ENCODE measurements around the gene ZNRF3. TPM values are rescaled to one million over a fixed set of nuclear protein-coding genes. Genes with fewer than 3 reads are reported as not detected.

ZNRF3 gene
- total and polyA plus RNA-seq, 2 experiments from 2014 or later = 11.1 to 32.2 TPM

DNA sequence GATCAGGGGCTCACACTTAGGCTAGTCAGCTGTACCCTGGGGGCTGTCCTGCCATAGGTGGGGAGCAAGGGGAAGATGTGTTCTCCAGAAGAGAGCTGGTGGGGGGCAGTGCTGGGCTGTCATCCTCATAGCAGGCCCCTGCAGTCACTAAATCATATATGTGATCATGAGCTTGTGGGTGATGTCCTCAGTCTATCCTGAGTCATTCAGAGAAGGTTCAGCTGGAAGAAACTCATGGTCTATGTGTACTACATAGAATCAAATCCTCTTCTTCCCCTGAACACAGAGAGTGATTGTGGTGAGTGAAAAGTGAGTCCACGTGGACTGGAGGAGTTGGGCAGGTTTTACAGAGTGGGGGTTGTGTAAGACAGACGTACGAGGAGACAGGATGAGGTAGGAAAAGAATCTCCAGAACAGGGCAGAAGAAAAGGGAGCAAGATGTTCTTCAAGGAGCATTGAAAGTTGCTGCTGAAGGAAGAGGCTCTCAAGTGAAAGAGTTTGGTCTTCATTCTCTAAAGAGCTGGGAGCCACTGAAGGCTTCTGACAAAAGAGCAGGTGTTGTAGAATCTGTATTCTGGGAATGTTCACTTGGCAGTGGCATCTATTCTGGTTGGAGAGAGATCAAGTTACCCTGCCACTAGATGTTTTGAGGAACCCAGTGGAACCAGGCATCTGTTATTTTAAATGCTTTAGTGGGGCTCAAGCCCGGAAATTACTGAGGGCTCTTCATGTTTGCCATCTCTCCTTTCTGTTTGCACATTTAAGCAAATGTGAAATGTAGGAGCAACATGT, 109.4 kb downstream of the ZNRF3 start:
- Histone ChIP-seq H3K36me3 (ENCODE audit: insufficient read depth) (peaks cover 3% of the 10 kb centered on the region; the same call in 1 of the 2 replicates), H3K79me2 (replicated peaks; ENCODE audit: insufficient read depth) (peaks cover 50% of the 10 kb centered on the region), H4K20me1 (replicated peaks; ENCODE audit: insufficient read depth) (no peaks in the 10 kb centered on the region), H3K4me1 (ENCODE audit: insufficient read depth) (peaks cover 44% of the 10 kb centered on the region), H2AFZ (no peak overlapping the region), H3K27ac (ENCODE audit: low read depth) (no peak overlapping the region), H3K4me2 (no peak overlapping the region), H3K9me2 (ENCODE audit: insufficient read depth) (no peaks in the 10 kb centered on the region), H3K4me3 (no peak overlapping the region), H3F3A (replicated peaks; ENCODE audit: low read depth) (peaks cover 18% of the 10 kb centered on the region), H3K27me3 (ENCODE audit: insufficient read depth) (no peaks in the 10 kb centered on the region)
- peaks cover 52% of the 10 kb centered on the region for H3K4me1 Mint-ChIP-seq
- no peak overlapping the region for H3K27ac Mint-ChIP-seq
- no peak overlapping the region for H3K4me3 Mint-ChIP-seq
- peaks cover 5% of the 10 kb centered on the region for H3K27me3 Mint-ChIP-seq (ENCODE audit: insufficient read depth, low read depth, poor library complexity)
- no peak for ATAC-seq
- peaks cover 64% of the 10 kb centered on the region for H3K36me3 Mint-ChIP-seq (ENCODE audit: low read depth)
- TF ChIP-seq, protein P1, sequence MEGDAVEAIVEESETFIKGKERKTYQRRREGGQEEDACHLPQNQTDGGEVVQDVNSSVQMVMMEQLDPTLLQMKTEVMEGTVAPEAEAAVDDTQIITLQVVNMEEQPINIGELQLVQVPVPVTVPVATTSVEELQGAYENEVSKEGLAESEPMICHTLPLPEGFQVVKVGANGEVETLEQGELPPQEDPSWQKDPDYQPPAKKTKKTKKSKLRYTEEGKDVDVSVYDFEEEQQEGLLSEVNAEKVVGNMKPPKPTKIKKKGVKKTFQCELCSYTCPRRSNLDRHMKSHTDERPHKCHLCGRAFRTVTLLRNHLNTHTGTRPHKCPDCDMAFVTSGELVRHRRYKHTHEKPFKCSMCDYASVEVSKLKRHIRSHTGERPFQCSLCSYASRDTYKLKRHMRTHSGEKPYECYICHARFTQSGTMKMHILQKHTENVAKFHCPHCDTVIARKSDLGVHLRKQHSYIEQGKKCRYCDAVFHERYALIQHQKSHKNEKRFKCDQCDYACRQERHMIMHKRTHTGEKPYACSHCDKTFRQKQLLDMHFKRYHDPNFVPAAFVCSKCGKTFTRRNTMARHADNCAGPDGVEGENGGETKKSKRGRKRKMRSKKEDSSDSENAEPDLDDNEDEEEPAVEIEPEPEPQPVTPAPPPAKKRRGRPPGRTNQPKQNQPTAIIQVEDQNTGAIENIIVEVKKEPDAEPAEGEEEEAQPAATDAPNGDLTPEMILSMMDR (conservative IDR thresholded peaks at IDR 0.05; ENCODE audit: low read depth in 2 of 2) = no peak
- TF ChIP-seq, protein P2, sequence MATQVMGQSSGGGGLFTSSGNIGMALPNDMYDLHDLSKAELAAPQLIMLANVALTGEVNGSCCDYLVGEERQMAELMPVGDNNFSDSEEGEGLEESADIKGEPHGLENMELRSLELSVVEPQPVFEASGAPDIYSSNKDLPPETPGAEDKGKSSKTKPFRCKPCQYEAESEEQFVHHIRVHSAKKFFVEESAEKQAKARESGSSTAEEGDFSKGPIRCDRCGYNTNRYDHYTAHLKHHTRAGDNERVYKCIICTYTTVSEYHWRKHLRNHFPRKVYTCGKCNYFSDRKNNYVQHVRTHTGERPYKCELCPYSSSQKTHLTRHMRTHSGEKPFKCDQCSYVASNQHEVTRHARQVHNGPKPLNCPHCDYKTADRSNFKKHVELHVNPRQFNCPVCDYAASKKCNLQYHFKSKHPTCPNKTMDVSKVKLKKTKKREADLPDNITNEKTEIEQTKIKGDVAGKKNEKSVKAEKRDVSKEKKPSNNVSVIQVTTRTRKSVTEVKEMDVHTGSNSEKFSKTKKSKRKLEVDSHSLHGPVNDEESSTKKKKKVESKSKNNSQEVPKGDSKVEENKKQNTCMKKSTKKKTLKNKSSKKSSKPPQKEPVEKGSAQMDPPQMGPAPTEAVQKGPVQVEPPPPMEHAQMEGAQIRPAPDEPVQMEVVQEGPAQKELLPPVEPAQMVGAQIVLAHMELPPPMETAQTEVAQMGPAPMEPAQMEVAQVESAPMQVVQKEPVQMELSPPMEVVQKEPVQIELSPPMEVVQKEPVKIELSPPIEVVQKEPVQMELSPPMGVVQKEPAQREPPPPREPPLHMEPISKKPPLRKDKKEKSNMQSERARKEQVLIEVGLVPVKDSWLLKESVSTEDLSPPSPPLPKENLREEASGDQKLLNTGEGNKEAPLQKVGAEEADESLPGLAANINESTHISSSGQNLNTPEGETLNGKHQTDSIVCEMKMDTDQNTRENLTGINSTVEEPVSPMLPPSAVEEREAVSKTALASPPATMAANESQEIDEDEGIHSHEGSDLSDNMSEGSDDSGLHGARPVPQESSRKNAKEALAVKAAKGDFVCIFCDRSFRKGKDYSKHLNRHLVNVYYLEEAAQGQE (IDR thresholded peaks at IDR 0.05; ENCODE audit: unreplicated experiment) = no peak
- TF ChIP-seq STAT1 (IDR thresholded peaks at IDR 0.05; ENCODE audit: unreplicated experiment) = no peak
- TF ChIP-seq EZH2phosphoT487 (IDR thresholded peaks at IDR 0.05; ENCODE audit: unreplicated experiment) = no peak
- DNase-seq (ENCODE audit: low spot score) = no peak
- H3K9me3 Mint-ChIP-seq = no peaks in the 10 kb centered on the region

DNA sequence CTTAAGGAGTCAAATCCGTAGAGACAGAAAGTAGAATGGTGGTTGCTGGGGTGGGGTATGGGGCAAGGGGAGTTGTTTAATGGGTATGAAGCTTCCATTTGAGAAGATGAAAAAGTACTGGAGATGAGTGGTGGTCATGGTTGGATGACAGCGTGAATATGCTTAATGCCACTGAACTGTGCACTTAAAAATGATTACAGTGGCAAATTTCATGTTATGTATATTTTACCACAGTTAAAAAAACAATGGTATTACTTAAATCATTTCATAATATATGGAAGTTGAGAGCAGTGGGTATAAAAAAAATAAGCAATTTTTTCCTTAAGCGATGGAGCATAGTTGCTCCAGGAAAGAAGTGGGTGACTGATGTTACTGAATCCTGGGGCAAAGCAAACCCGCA, 111.2 kb downstream of the ZNRF3 start:
- Histone ChIP-seq H3K4me2 (no peak overlapping the region), H3K9me2 (ENCODE audit: insufficient read depth) (no peaks in the 10 kb centered on the region), H3K79me2 (replicated peaks; ENCODE audit: insufficient read depth) (peaks cover 50% of the 10 kb centered on the region), H3K4me3 (no peak overlapping the region), H2AFZ (no peak overlapping the region), H3K4me1 (ENCODE audit: insufficient read depth) (peaks cover 37% of the 10 kb centered on the region), H3K36me3 (ENCODE audit: insufficient read depth) (peaks cover 3% of the 10 kb centered on the region; the same call in 1 of the 2 replicates), H3K27ac (ENCODE audit: low read depth) (peak overlapping the region; percentile 10; the same call in 1 of the 2 replicates), H3K27me3 (ENCODE audit: insufficient read depth) (no peaks in the 10 kb centered on the region), H4K20me1 (replicated peaks; ENCODE audit: insufficient read depth) (no peaks in the 10 kb centered on the region), H3F3A (replicated peaks; ENCODE audit: low read depth) (peaks cover 10% of the 10 kb centered on the region; the same call in 1 of the 2 replicates)
- Mint-ChIP-seq H3K27ac (no peak overlapping the region), H3K36me3 (ENCODE audit: low read depth) (peaks cover 65% of the 10 kb centered on the region), H3K4me1 (peaks cover 42% of the 10 kb centered on the region), H3K9me3 (no peaks in the 10 kb centered on the region), H3K27me3 (ENCODE audit: insufficient read depth, low read depth, poor library complexity) (peaks cover 5% of the 10 kb centered on the region), H3K4me3 (no peak overlapping the region)
- DNase-seq (ENCODE audit: low spot score) (no peak), ATAC-seq (no peak)
- TF ChIP-seq EZH2 (IDR thresholded peaks at IDR 0.05; ENCODE audit: low read depth, unreplicated experiment) = no peak
- TF ChIP-seq, protein P3, sequence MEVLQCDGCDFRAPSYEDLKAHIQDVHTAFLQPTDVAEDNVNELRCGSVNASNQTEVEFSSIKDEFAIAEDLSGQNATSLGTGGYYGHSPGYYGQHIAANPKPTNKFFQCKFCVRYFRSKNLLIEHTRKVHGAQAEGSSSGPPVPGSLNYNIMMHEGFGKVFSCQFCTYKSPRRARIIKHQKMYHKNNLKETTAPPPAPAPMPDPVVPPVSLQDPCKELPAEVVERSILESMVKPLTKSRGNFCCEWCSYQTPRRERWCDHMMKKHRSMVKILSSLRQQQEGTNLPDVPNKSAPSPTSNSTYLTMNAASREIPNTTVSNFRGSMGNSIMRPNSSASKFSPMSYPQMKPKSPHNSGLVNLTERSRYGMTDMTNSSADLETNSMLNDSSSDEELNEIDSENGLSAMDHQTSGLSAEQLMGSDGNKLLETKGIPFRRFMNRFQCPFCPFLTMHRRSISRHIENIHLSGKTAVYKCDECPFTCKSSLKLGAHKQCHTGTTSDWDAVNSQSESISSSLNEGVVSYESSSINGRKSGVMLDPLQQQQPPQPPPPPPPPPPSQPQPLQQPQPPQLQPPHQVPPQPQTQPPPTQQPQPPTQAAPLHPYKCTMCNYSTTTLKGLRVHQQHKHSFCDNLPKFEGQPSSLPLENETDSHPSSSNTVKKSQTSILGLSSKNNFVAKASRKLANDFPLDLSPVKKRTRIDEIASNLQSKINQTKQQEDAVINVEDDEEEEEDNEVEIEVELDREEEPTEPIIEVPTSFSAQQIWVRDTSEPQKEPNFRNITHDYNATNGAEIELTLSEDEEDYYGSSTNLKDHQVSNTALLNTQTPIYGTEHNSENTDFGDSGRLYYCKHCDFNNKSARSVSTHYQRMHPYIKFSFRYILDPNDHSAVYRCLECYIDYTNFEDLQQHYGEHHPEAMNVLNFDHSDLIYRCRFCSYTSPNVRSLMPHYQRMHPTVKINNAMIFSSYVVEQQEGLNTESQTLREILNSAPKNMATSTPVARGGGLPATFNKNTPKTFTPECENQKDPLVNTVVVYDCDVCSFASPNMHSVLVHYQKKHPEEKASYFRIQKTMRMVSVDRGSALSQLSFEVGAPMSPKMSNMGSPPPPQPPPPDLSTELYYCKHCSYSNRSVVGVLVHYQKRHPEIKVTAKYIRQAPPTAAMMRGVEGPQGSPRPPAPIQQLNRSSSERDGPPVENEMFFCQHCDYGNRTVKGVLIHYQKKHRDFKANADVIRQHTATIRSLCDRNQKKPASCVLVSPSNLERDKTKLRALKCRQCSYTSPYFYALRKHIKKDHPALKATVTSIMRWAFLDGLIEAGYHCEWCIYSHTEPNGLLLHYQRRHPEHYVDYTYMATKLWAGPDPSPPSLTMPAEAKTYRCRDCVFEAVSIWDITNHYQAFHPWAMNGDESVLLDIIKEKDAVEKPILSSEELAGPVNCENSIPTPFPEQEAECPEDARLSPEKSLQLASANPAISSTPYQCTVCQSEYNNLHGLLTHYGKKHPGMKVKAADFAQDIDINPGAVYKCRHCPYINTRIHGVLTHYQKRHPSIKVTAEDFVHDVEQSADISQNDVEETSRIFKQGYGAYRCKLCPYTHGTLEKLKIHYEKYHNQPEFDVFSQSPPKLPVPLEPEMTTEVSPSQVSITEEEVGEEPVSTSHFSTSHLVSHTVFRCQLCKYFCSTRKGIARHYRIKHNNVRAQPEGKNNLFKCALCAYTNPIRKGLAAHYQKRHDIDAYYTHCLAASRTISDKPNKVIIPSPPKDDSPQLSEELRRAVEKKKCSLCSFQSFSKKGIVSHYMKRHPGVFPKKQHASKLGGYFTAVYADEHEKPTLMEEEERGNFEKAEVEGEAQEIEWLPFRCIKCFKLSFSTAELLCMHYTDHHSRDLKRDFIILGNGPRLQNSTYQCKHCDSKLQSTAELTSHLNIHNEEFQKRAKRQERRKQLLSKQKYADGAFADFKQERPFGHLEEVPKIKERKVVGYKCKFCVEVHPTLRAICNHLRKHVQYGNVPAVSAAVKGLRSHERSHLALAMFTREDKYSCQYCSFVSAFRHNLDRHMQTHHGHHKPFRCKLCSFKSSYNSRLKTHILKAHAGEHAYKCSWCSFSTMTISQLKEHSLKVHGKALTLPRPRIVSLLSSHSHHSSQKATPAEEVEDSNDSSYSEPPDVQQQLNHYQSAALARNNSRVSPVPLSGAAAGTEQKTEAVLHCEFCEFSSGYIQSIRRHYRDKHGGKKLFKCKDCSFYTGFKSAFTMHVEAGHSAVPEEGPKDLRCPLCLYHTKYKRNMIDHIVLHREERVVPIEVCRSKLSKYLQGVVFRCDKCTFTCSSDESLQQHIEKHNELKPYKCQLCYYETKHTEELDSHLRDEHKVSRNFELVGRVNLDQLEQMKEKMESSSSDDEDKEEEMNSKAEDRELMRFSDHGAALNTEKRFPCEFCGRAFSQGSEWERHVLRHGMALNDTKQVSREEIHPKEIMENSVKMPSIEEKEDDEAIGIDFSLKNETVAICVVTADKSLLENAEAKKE (CRISPR knock-in tag; IDR thresholded peaks at IDR 0.05) = no peak
- no peak for TF ChIP-seq POLR2AphosphoS5 (IDR thresholded peaks at IDR 0.05; ENCODE audit: low read depth)
- no peak for TF ChIP-seq STAT1 (IDR thresholded peaks at IDR 0.05; ENCODE audit: unreplicated experiment)
- TF ChIP-seq ZNF331 (CRISPR knock-in tag; IDR thresholded peaks at IDR 0.05; ENCODE audit: low read depth) = no peak
- no peak for TF ChIP-seq CREB1 (CRISPR knock-in tag; IDR thresholded peaks at IDR 0.05; ENCODE audit: low read depth)
